Renal cortex interstitium (tissue), 15 donors: ENCODE data around the gene TMEM53. TPM values are rescaled to one million over a fixed set of nuclear protein-coding genes. Genes with fewer than 3 reads are reported as not detected.

Experiments used
- DNase-seq, 11 donors: peaks; one replicate each; pipeline ENCODE4 v3.0.0-alpha.2; 2013; ENCODE audit warnings: low read depth in 9 of 11, low spot score in 4 of 11; ENCODE audit errors: extremely low read depth in 1 of 11
- long read RNA-seq, 16 experiments: transcript quantifications; one replicate each; lab custom pipeline, GENCODE V29; 2026
- polyA plus RNA-seq, 3 donors: library from polyadenylated mRNA; unstranded; fragments of 120-200 nt; gene quantifications; one replicate each; pipeline ENCODE4 v1.2.1, GENCODE V29; 2013; ENCODE audit not compliant: insufficient read length in 3 of 3

TMEM53 gene
- polyA plus RNA-seq, result 10 to 100 TPM; 11.0 to 12.8 (median 12.1) TPM
- long read RNA-seq, donor 1, partial matches to known transcripts, result 89 of 98 reads
- long read RNA-seq, donor 1, other reads (novel, unspliced or antisense), result 6 of 98 reads
- long read RNA-seq, donor 2, partial matches to known transcripts, result 0 of 5 reads
- long read RNA-seq, donor 2, other reads (novel, unspliced or antisense), result 0 of 5 reads
- long read RNA-seq, donor 3, transcript TMEM53-202 (3 exons, 2,310 nt), result major isoform, 8 of 36 reads
- long read RNA-seq, donor 3, partial matches to known transcripts, result 13 of 36 reads
- long read RNA-seq, donor 3, other reads (novel, unspliced or antisense), result 7 of 36 reads
- long read RNA-seq, donor 4, partial matches to known transcripts, result 0 of 7 reads
- long read RNA-seq, donor 4, other reads (novel, unspliced or antisense), result 0 of 7 reads
- long read RNA-seq, donor 5, result 0 reads
- long read RNA-seq, donor 6, partial matches to known transcripts, result 86 of 105 reads
- long read RNA-seq, donor 6, other reads (novel, unspliced or antisense), result 12 of 105 reads
- long read RNA-seq, donor 7, partial matches to known transcripts, result 76 of 88 reads
- long read RNA-seq, donor 7, other reads (novel, unspliced or antisense), result 5 of 88 reads
- long read RNA-seq, donor 8, transcript TMEM53-202 (3 exons, 2,310 nt), result minor isoform, 5 of 14 reads
- long read RNA-seq, donor 8, transcript TMEM53-201 (3 exons, 890 nt), result major isoform, 7 of 14 reads
- long read RNA-seq, donor 8, partial matches to known transcripts, result 0 of 14 reads
- long read RNA-seq, donor 8, other reads (novel, unspliced or antisense), result 0 of 14 reads
- long read RNA-seq, donor 9, partial matches to known transcripts, result 0 of 8 reads
- long read RNA-seq, donor 9, other reads (novel, unspliced or antisense), result 0 of 8 reads
- long read RNA-seq, donor 10, partial matches to known transcripts, result 118 of 129 reads
- long read RNA-seq, donor 10, other reads (novel, unspliced or antisense), result 6 of 129 reads
- long read RNA-seq, donor 11, partial matches to known transcripts, result 0 of 6 reads
- long read RNA-seq, donor 11, other reads (novel, unspliced or antisense), result 0 of 6 reads
- long read RNA-seq, donor 12, partial matches to known transcripts, result 11 of 16 reads
- long read RNA-seq, donor 12, other reads (novel, unspliced or antisense), result 0 of 16 reads
- long read RNA-seq, donor 13, transcript TMEM53-202 (3 exons, 2,310 nt), result major isoform, 9 of 16 reads
- long read RNA-seq, donor 13, partial matches to known transcripts, result 0 of 16 reads
- long read RNA-seq, donor 13, other reads (novel, unspliced or antisense), result 0 of 16 reads
- long read RNA-seq, donor 14, partial matches to known transcripts, result 9 of 21 reads
- long read RNA-seq, donor 14, other reads (novel, unspliced or antisense), result 6 of 21 reads
- long read RNA-seq, donor 15, partial matches to known transcripts, result 0 of 6 reads
- long read RNA-seq, donor 15, other reads (novel, unspliced or antisense), result 0 of 6 reads
- long read RNA-seq, donor 16, transcript TMEM53-201 (3 exons, 890 nt), result minor isoform, 7 of 13,075 reads
- long read RNA-seq, donor 16, transcript TMEM53-202 (3 exons, 2,310 nt), result major isoform, 9 of 13,075 reads
- long read RNA-seq, donor 16, partial matches to known transcripts, result 12,673 of 13,075 reads
- long read RNA-seq, donor 16, other reads (novel, unspliced or antisense), result 380 of 13,075 reads

- DNase-seq, result peak; percentile 95 to 99 (median 98)
These were observed at the start of gene TMEM53, which contains the start of gene ARMH1 for GRCh38 chr1:44674113-44675000. TMEM53 (minus strand) TSS chr1:44674481; CDS start chr1:44674391, 90 bp downstream. ARMH1 (plus strand) TSS chr1:44674714; CDS start chr1:44689698, 14,984 bp downstream.

GRCh38 chr1:44723496-44724295, 49.4 kb upstream of the TMEM53 start:
- DNase-seq, result no peak

DNA sequence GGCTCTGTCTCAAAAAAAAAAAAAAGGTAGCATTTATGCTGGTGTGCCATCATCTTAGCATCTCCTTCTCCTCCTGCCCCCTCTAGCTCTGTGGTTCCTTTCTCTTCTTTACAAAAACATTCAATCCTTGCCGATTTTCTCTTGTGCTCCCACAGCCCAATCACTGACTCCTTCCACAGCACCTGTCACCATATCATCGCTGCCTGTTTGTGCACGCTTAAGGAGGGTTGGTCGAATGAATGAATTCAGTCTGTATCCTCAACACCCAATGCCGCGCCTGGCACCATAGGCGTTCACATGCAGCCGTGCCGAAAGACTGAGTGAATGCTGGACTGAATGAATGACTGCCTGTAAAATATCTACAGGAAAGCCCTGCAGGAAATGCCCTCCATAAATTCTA, 48.8 kb upstream of the TMEM53 start:
- DNase-seq, result no peak

GRCh38 chr1:44721485-44722361, 47.4 kb upstream of the TMEM53 start:
- peak in 3 of 11 donors; percentile 63 to 82 (median 68) for DNase-seq

- no peak for DNase-seq
These were observed 46.0 kb upstream of the TMEM53 start for GRCh38 chr1:44720281-44720680.

DNA sequence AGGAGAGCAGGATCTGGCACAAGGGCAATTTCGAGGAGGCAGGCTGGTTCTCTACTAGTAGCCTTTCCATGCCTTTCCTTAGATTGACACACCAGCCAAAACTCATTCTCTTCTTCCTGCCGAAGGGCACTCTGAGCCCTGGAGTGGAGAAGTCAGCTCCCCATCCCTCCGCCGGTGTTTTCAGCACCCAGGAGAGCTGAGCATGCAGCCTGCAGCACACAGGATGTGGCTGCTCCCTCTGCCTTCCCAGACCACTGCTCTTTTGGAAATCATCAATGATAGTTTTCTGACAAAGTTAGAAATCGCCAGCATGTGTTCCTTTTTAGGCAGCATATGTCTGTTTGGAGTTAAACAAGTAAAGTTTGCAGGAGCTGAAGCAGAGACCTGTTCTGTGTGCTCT, 45.0 kb upstream of the TMEM53 start:
- DNase-seq, result no peak

- DNase-seq, result no peak
These were observed 43.8 kb upstream of the TMEM53 start for GRCh38 chr1:44718091-44718490.

DNA sequence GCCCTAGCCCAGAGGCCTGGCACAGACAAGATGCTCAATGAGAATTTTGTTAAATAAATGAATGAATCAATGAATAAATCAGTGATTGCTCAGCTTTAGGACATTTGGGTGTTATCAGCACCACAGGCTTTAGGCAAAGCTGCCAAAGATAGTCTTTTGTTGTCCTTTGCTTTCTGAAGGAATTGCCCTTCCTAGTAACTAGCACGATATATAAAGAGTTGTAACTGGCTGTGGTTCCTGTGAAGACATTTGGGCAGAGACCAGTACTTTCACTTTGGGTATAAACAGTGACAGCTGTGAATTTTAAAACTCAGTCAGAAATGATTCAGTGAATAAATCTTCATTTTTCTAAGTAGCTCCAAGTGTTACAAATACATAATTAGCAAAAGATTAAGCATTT, 43.4 kb upstream of the TMEM53 start:
- no peak for DNase-seq

- no peak for DNase-seq
These were observed 42.9 kb upstream of the TMEM53 start for GRCh38 chr1:44717156-44717555.

DNA sequence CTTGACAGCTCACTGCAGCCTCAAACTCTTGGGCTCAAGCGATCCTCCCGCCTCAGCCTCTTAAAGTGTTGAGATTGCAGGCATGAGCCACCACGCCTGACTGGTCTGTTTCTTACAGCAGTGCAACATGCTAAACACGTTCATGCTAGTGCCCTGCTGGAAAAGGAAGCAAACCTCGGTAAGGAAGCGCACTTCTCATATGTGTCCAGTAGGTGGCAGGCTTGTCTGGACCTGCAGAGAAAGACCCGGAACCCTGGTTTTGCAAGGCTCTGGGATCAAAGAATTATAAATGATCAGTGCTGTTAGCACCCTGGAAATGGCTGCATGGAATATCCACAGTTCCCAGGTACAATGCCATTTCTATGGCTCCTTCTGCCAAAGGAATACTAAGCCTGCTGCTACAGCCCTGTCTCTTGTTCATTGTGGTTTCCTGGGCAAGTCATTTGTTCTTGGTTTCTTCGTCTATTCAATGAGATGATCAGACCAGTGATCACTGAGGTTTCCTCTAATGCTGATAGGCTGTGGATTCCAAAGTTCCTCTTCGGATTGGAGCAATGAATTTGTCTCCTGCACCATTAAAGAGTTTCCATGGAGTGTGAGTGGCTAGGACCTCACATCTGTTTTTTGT, 40.8 kb upstream of the TMEM53 start:
- peak in 7 of 11 donors; percentile 50 to 71 (median 63) for DNase-seq

DNA sequence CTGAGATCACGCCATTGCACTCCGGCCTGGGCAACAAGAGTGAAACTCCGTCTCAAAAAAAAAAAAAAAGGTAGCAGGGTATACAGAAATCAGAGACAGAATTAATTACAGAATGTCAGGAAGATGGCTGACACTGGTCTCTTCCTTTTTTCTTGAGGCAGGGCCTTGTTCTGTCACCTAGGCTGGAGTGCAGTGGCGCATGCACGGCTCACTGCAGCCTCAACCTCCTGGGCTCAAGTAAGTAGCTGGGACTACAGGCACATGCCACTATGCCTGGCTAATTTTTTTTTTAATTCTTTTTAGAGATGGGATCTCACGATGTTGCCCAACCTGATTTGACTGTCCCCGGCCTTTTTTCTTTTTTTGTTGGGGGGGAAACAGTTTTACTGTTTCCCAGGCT, 40.3 kb upstream of the TMEM53 start:
- DNase-seq, result no peak

GRCh38 chr1:44713321-44713781, 39.1 kb upstream of the TMEM53 start:
- DNase-seq, result no peak

- DNase-seq, result no peak
These were observed 33.9 kb upstream of the TMEM53 start for GRCh38 chr1:44707959-44708831.
